ENCODE data around the gene ID1.
"Not testable (repeated sequence)": the region's sequence is repeated elsewhere in the genome, so short reads cannot be mapped to it uniquely, and the experiment has no call there.

ID1 gene

DNA sequence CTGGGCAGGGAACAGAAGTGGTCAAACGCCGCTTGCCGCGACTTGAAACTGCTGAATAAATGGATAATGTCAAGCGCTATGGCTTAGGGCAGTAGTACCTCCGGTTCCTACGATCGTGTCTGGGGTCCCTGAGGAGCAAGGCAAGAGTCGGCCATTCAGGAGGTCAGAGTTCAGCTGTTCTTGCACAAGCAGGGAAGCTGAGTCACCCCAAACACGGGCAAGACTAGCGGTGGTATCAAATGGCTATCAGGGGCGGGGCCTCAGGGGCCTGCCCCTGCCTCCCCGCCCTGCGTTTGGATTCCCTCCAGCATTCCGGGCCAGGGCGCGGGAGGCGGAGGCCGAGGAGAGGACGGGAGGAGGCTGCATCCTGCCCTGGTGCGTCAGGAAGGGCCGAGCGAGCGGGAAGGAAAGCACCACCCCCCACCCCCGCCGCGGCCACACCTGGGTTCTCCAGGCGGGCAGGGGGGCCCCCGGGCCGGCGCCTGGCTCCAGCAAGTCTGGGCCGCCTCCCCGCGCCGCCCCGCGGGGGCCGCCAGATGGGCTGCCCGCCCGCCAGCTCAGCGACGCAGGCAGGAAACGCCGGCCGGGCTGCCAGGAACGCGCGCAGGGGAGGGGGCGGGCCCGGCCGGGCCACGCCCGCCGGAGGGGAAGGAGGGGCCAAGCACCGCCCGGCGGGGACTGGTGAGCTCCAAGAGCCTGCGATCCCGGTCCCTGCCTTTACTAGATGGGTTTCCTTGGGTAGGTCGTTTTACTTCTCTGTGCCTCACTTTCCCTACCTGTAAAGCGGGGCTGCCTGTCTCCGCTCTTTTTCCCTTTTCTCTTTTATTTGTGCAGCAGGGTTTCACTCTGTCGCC lies 32.2 kb upstream of the ID1 start:
- FAIRE-seq (peak; percentile 86), DNase-seq (ENCODE audit: insufficient read length, low spot score) (peak; percentile 95)

- no peak for DNase-seq (ENCODE audit: insufficient read length, low spot score)
- no peak for FAIRE-seq
These were observed 31.4 kb upstream of the ID1 start for GRCh38 chr20:31573555-31574321.

- not testable (repeated sequence) for FAIRE-seq; DNase-seq (ENCODE audit: insufficient read length, low spot score)
These were observed 30.1 kb upstream of the ID1 start for GRCh38 chr20:31574986-31575385.

GRCh38 chr20:31576751-31577150 lies 28.3 kb upstream of the ID1 start:
- FAIRE-seq (no peak), DNase-seq (ENCODE audit: insufficient read length, low spot score) (no peak)

- FAIRE-seq (no peak), DNase-seq (ENCODE audit: insufficient read length, low spot score) (no peak)
These were observed 27.9 kb upstream of the ID1 start for GRCh38 chr20:31577194-31577593.

DNA sequence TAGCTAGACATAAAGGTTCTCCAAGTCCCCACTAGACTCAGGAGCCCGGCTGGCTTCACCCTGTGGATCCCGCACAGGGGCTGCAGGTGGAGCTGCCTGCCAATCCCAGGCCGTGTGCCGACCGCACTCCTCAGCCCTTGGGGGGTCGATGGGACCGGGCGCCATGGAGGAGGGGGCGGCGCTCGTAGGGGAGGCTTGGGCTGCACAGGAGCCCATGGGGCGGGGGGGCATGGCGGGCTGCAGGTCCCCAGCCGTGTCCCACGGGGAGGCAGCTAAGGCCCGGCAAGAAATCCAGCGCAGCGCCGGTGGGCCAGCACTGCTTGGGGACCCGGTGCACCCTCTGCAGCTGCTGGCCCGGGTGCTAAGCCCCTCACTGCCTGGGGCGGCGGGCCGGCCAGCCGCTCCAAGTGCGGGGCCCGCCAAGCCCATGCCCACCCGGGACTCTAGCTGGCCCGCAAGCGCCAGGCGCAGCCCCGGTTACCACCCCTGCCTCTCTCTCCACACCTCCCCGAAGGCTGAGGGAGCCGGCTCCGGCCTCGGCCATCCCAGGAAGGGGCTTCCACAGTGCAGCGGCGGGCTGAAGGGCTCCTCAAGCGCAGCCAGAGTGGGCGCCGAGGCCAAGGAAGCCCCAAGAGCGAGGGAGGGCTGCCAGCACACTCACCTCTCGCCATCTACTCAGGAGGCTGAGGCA lies 26.5 kb upstream of the ID1 start:
- DNase-seq (ENCODE audit: insufficient read length, low spot score) = no peak
- no peak for FAIRE-seq

DNA sequence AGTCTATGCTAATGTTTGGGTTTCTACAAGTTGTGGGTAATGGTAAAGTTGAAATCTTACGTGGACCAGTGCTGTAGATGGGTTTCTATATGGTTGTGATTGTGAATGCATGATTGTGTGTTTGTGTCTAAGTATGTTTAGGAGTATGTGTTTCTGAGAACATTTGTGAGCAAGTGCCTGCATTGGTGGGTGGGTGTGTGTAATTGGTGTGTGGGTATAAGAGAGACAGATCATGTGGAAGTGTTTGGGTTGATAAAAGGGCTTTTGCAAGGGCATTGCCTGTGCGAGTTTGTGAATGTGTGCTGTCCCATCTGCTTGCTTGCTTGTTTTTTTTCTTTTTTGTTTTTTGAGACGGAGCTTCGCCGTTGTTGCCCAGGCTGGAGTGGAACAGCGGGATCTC lies 25.8 kb upstream of the ID1 start:
- no peak for DNase-seq (ENCODE audit: insufficient read length, low spot score)
- no peak for FAIRE-seq

DNA sequence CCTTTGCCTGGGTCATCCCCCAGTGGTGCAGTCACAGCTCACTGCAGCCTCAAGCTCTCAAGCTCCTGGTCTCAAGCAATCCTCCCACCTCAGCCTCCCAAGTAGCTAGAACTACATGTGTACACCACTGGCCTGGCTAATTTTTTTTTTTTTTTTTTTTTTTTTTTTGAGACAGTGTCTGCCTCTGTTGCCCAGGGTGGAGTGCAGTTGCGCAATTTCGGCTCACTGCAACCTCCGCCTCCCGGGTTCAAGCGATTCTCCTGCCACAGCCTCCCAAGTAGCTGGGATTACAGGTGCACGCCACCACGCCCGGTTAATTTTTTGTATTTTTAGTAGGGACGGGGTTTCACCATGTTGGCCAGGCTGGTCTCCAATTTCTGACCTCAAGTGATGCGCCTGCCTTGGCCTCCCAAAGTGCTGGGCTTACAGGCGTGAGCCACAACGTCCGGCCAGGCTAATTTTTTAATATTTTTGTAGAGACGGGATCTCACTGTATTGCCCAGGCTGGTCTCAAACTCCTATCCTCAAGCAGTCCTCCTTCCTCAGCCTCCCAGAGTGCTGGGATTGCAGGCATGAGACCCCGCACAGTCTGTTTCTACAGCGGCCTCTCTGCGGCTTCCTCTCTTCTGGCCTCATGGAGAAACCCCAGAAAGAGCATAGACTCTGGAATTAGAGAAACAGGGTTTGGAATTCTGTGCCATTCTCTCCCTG lies 25.0 kb upstream of the ID1 start:
- not testable (repeated sequence) for FAIRE-seq; DNase-seq (ENCODE audit: insufficient read length, low spot score)

GRCh38 chr20:31580706-31581105 lies 24.4 kb upstream of the ID1 start:
- DNase-seq (ENCODE audit: insufficient read length, low spot score) (no peak), FAIRE-seq (no peak)

DNA sequence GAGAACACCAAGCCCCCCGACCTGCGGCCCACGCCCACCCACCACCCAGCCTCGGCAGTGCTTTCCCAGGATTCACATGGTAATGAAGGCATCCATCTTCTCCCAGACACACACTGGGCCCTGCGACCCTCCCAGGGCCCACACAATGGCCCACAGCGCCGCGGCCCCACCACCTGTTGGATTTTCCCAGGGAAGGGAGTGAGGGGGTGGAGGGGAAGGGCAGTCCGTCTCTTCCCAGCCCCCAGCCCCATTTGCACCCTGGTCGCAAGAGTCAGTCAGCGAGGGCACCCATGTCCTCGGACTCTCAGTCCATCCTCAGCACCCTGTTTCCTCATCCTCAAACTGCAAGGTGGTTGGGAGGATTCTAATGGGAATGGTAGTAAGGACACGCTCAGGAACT lies 23.7 kb upstream of the ID1 start:
- DNase-seq (ENCODE audit: insufficient read length, low spot score) = no peak
- no peak for FAIRE-seq

DNA sequence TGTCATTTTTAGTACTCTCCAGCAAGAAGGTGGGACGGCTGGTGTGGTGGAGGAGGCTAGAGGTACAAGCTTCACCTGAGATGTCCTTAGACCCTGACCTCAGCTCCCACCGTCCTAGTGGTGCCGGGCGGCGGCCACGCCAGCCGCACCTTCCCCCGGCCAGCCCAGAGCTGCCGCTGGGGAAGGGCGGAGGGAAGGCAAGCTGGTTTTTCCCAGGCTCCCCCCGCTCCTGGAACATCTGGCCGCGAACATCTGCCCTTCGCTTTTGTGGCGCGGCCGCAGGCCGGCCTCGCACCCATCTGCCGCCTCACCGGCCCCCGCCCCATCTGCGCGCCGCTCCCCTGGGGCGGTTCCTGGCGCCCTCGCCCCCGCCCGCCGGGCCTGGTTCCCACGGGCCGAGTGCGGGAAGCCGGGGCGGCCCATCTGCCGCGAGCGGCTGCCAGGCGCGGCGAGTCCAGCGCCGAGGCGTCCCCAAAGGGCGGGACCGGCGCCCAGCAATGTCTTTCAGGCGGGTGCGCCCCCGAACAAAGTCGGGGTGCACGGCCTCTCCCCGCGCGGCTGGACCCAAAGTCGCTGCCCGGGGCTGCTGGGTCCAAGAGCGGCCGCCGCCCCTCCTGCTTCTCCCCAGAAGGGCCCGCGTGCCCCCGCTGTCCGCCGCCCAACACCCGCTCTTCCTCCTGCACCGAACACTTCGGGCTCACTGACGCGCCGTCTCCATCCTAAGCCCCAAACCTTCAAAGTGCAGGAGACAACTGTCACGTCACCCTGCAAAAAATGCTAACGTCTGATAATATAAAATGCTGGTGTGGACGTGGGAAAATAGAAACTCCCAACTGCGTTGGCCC lies 17.3 kb upstream of the ID1 start:
- no peak for DNase-seq (ENCODE audit: insufficient read length, low spot score)
- FAIRE-seq = no peak

DNA sequence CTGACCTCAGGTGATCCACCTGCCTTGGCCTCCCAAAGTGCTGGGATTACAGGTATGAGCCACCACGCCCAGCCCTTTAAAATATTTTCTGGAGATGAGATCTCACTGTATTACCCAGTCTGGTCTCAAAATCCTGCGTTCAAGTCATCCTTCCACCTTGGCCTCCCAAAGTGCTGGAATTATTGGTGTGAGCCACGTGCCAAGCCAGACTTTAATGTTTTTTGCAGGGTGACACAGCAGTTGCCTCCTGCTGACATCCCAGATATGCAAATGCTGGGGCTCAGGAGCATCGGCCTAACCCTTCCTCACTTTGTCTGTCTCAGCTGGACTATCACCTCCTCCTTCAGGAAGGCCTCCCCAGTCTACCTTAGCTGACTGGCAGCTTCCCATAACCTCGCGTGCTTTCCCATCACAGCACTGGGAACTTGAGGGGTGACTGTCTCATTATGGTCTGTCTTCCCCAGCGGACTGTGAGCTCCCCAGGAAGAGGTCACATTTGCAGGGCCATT lies 14.3 kb upstream of the ID1 start:
- FAIRE-seq = no peak
- no peak for DNase-seq (ENCODE audit: insufficient read length, low spot score)

- FAIRE-seq (peak; percentile 54), DNase-seq (ENCODE audit: insufficient read length, low spot score) (peak; percentile 95)
These were observed 11.7 kb upstream of the ID1 start for GRCh38 chr20:31593221-31594001.

- FAIRE-seq (no peak), DNase-seq (ENCODE audit: insufficient read length, low spot score) (no peak)
These were observed 11.0 kb upstream of the ID1 start for GRCh38 chr20:31594002-31594557.

DNA sequence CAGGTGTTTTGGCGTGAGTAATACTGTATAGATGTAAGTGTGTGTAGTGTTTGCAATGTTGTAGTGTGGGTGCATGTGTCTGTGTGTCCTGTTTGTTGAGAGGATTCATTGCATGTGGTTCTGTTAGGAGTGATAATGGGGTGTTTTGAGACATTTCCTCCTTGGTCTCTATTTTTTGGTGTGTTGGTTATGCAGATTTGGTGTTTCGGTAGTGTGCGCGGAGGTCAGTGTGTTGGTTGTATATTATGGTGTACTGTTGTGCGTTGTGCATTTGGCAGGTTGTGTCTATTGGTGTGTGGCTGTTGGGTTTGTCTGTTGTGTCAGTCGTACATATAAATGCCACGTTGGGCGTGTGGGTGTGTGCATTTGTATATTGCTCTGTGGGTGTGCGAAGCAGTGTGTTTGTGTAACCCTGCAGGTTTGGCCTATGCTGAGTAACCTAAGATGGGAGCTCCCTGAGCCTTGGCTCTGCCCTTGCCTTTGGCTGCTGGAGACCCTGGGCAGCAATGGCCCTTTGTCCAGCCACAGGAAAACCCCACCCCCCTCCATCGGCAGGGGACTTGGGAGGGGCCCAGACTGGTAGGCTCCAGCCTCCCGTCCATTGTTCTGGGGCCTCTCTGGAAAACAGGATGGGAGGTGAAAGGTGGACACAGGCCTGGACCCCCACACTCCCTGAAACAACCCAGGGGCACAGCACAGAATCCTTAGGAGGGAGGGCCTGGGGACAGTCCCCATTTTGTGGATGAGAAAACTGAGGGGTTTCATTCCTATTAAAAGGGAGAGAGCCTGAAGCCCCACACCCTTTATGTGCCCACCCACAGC lies 10.3 kb upstream of the ID1 start:
- no peak for DNase-seq (ENCODE audit: insufficient read length, low spot score)
- FAIRE-seq = no peak

DNA sequence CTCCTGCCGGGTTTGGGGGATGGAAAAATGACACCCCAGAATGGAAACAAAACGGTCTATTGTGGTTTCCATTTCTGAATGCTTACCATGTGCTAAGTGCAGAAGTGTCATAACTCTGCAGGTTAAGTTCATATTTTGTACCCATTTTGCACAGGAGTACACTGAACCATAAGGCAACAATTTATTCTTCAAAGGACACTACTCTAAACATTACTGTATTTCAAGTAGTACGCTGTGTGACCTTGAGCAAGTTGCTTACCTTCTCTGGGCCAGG lies 9.8 kb upstream of the ID1 start:
- FAIRE-seq = no peak
- no peak for DNase-seq (ENCODE audit: insufficient read length, low spot score)

GRCh38 chr20:31595654-31596411 lies 9.3 kb upstream of the ID1 start:
- DNase-seq (ENCODE audit: insufficient read length, low spot score) = peak; percentile 63
- FAIRE-seq = no peak
